Kidney glomerular epithelial cell (primary cell): ENCODE results near the gene MC4R.
"Not testable (repeated sequence)": the region's sequence is repeated elsewhere in the genome, so short reads cannot be mapped to it uniquely, and the experiment has no call there.

Source experiments
- DNase-seq: peaks from one replicate; lab custom pipeline; 2025; lab: John Stamatoyannopoulos, UW

Gene MC4R

GRCh38 chr18:60372596-60372995 lies at the start of gene MC4R:
MC4R (minus strand) TSS chr18:60372775; CDS start chr18:60372349, 426 bp downstream.
- DNase-seq, result peak; percentile 78

- not testable (repeated sequence) for DNase-seq
Observed at GRCh38 chr18:60422306-60422705, 49.7 kb upstream of the MC4R start.

GRCh38 chr18:60421356-60422118 lies 49.0 kb upstream of the MC4R start:
- no peak for DNase-seq

GRCh38 chr18:60417946-60418345 lies 45.4 kb upstream of the MC4R start:
- no peak for DNase-seq

GRCh38 chr18:60413944-60414547 lies 41.5 kb upstream of the MC4R start:
- DNase-seq, result no peak

- no peak for DNase-seq
Observed at GRCh38 chr18:60411715-60412114, 39.1 kb upstream of the MC4R start.

- no peak for DNase-seq
Observed at GRCh38 chr18:60406721-60407120, 34.1 kb upstream of the MC4R start.

GRCh38 chr18:60404486-60405085 lies 32.0 kb upstream of the MC4R start:
- no peak for DNase-seq

GRCh38 chr18:60401346-60401745 lies 28.8 kb upstream of the MC4R start:
- DNase-seq, result no peak

GRCh38 chr18:60391571-60392226 lies 19.1 kb upstream of the MC4R start:
- DNase-seq, result no peak

GRCh38 chr18:60389314-60389713 lies 16.7 kb upstream of the MC4R start:
- DNase-seq, result no peak

GRCh38 chr18:60385693-60386092 lies 13.1 kb upstream of the MC4R start:
- no peak for DNase-seq

- no peak for DNase-seq
Observed at GRCh38 chr18:60383893-60384292, 11.3 kb upstream of the MC4R start.

- DNase-seq, result no peak
Observed at GRCh38 chr18:60377778-60378469, 5.3 kb upstream of the MC4R start.

GRCh38 chr18:60372132-60372531 lies 443 bp downstream of the MC4R start:
- no peak for DNase-seq

GRCh38 chr18:60358516-60358915 lies 14.1 kb downstream of the MC4R start:
- DNase-seq, result no peak

- DNase-seq, result no peak
Observed at GRCh38 chr18:60350941-60351340, 21.6 kb downstream of the MC4R start.

GRCh38 chr18:60350150-60350549 lies 22.4 kb downstream of the MC4R start:
- DNase-seq, result no peak

GRCh38 chr18:60347526-60348045 lies 25.0 kb downstream of the MC4R start:
- peak; percentile 58 for DNase-seq

- no peak for DNase-seq
Observed at GRCh38 chr18:60339018-60339417, 33.6 kb downstream of the MC4R start.

- DNase-seq, result no peak
Observed at GRCh38 chr18:60331890-60332289, 40.7 kb downstream of the MC4R start.

- DNase-seq, result no peak
Observed at GRCh38 chr18:60329131-60329530, 43.4 kb downstream of the MC4R start.
